HG03521 (cell line): Measurements from ENCODE around the gene DYNLT4.
A peak's percentile ranks its signal among the peaks of the same experiment; 100 is the strongest.
"Not testable (repeated sequence)": the region's sequence is repeated elsewhere in the genome, so short reads cannot be mapped to it uniquely, and the experiment has no call there.

ENCODE experiments used
- ATAC-seq: cut with Tn5 transposase; IDR thresholded peaks from one replicate; pipeline ENCODE4 v1.9.1; 2021; ENCODE audit warnings: mild to moderate bottlenecking, moderate library complexity; ENCODE audit not compliant: unreplicated experiment

DYNLT4 gene

GRCh38 chr1:44828841-44829440, 21.8 kb upstream of the DYNLT4 start:
- no peak for ATAC-seq

DNA sequence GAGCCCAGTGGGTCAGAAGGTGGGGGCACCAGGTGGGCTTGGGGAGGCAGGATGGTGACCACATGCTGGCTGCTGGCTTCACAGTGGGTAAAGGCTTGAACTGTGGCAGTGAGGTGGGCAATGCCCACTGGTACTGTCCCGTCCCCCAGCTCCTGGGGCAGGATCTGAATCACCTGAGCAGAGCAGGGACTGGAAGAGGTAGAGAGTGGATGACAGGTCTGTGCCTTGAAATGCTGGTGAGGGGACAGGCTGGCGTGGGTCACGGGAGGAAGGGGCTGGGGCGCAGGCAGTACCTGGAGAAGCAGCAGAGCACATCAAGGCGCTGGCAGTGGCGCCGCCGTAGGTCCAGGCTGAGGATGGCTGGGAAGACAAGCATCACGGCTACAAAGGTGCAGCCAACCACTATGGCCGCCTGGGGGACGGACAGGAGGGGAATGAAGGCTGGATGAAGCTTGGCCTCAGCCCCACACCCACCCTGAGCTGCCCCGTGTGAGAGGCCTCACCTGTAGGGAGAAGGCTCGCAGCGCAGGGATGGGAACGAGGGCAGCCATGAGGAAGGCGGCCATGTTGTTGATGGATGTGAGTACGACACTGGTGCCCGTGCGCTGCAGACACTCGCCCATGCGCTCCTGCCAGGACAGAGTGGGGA, 21.0 kb upstream of the DYNLT4 start:
- no peak for ATAC-seq

GRCh38 chr1:44827197-44828002, 20.2 kb upstream of the DYNLT4 start:
- ATAC-seq = no peak

DNA sequence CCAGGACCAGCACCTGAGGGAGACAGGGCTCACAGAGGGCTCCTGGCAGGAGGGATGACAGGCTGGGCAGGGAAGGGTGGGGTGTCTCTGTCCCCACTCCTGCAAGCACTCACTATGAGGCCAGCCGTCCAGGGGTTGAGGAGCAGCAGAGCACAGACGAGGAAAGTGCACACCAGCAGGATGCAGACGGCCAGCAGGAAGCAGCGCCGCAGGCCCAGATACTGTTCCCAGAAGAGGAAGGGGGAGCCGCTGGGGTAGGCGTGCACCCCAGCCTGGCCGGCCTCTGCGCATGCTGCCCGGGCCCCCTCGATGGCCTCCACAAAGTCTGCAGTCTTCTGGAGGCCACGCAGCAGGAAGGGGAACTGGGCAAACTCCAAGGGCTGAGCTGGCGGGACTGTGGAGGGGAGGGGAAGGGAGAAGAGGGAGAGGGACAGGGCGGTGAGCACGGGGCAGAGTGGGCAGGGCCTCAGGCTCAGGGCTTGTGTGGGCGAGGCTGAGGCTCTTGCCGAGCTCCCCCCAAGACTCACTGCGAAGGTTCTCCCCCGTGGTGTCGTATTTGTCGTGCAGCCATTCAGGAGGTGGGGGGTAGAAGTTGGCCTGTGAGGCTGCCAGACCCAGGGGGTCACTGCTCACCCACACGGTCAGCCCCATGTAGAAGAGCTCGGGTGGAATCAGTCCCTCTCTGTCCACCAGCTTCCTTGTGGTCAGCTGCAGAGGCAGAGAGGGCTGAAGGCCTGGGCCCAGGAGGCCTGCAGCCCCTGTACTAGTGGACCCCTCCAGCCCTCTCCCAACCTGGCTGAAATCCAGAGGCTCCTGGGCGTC, 19.4 kb upstream of the DYNLT4 start:
- ATAC-seq = no peak

GRCh38 chr1:44824392-44824791, 17.2 kb upstream of the DYNLT4 start:
- not testable (repeated sequence) for ATAC-seq

- ATAC-seq = no peak
Observed at GRCh38 chr1:44822981-44823451, 15.9 kb upstream of the DYNLT4 start.

GRCh38 chr1:44822131-44822701, 15.1 kb upstream of the DYNLT4 start:
- ATAC-seq = no peak

DNA sequence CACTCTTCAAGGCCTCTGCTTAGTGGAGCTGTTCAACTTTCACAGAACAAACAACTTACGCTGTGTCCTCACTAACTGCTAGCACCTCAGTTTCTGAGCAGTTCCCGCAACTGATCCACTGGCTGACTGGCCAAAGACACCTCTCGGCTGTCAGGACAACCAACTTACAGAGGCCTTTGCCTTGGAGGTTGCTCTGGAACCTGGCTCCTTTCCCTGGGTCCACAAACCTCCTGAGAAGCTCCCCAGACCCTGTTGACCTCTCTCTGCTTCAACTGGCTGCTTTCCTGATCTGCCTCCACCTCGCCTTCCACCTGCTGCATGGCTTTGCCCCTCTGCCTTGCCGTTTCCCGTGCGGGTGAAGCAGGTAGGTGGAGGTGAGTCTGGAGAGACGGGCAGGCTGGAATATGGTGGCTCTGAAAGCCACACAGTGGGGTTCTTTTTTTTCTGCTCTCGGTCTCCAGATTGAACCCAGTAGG, 14.1 kb upstream of the DYNLT4 start:
- ATAC-seq = no peak

DNA sequence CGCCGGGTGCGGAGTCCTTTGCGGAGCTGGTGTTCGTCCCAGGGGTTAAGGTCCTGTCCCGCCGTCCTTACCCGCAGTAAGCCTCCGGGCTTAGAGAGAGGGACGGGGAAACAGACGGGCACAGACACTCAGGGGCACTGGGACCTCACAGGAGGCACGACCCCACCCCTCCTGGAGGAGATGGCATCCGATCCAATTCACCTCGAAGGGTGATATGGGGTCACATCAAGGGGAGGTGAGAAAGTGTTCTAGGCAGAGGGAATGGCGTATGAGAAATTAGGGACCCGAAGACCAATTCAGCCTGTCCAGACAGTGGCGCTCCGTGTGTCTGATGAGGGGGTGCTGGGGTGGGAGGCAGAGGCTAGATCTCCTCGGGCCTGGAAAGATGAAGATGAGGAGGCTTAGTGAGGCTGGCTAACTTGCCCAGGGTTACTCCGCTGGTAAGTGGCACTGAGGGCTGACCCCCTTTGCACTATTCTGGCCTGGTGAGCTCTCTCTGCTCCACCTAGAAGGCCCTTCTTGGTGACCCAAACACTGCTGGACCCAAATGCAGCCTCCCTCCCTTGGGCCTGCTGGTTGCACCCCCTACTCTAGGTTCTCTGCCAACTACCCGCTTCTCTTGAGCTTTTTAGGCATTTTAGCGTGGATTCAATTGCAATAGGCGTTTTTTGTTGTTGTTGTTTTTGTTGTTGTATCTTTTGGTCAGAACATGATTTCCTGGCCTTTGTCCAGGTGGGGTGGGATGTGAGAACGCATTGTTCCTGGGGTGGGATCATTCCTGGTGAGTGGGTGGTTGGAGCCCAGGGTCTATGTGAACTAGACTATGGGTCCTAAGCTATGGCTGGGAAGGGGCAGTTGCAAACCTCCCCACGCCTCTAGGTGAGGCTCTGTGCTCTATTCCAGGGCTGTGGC, 13.4 kb upstream of the DYNLT4 start:
- ATAC-seq = no peak

GRCh38 chr1:44819608-44820327, 12.6 kb upstream of the DYNLT4 start:
- peak; percentile 79 for ATAC-seq

- ATAC-seq = no peak
Observed at GRCh38 chr1:44819196-44819607, 12.1 kb upstream of the DYNLT4 start.

- ATAC-seq = no peak
Observed at GRCh38 chr1:44817771-44818495, 10.8 kb upstream of the DYNLT4 start.

DNA sequence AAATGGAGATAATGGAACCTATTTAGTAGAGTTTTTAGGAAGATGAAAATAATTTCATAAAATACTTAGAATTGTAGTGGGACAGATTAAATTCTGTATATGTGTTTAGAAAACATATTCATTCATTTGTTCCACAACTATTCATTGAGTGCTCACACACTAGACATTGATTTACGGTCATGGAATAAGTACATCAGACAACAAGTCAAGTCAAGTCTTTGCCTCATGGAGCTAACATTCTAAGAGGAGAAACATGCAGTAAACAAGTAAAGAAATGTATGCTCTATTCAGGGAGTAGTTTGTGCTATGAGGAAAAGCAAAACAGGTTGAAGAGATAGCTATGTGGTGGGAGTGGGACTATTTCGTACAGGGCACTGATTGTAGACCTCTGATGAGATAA, 10.2 kb upstream of the DYNLT4 start:
- ATAC-seq = no peak

DNA sequence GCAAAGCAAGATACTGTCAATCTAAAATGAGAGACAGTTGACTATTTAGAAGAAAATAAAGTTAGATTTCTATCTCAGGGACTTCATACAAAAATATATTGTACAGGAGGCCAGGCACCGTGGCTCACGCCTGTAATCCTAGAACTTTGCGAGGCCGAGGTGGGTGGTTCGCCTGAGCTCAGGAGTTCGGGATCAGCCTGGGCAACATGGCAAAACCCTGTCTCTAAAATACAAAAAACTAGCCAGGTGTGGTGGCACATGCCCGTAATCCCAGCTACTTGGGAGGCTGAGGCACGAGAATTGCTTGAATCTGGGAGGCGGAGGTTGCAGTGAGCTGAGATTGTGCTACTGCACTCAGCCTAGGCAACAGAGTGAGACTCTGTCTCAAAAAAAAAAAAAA, 8.8 kb upstream of the DYNLT4 start:
- ATAC-seq = not testable (repeated sequence)

DNA sequence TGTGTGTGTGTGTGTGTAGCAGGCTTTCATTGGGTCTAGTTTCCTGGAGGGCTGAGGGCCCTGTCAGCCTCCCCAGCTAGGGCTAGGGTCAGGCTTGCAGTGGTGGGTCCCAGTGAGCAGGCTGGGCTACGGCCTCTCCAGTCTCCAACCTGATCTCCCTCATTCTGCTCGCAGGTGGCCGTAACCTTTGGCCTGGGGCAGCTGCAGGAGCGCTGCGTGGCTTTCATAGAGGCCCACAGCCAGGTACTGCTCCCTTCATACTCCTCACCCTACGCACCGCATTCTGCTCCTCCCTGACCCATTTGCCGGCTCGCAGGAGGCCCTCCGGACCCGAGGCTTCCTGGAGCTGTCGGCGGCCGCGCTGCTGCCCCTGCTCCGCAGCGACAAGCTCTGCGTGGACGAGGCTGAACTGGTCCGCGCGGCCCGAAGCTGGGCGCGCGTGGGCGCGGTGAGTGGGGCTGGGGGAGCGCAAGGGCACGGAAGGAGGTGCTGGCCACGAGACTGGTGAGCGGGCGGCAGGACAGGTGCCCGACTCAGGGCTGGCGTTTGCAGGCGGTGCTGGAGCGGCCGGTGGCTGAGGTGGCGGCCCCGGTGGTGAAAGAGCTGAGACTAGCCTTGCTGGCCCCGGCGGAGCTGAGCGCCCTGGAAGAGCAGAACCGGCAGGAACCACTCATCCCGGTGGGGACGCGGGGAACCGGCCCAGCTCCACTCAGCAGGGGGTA, 5.8 kb upstream of the DYNLT4 start:
- ATAC-seq = no peak

GRCh38 chr1:44811234-44811633, 4.1 kb upstream of the DYNLT4 start:
- ATAC-seq = no peak

- ATAC-seq = not testable (repeated sequence)
Observed at GRCh38 chr1:44810762-44811105, 3.6 kb upstream of the DYNLT4 start.
